GDM1 (cell line): ENCODE data around the gene FAM83D.

Experiments
- DNase-seq: peaks from one replicate; lab custom pipeline; 2025; lab: John Stamatoyannopoulos, UW

The FAM83D gene, protein sequence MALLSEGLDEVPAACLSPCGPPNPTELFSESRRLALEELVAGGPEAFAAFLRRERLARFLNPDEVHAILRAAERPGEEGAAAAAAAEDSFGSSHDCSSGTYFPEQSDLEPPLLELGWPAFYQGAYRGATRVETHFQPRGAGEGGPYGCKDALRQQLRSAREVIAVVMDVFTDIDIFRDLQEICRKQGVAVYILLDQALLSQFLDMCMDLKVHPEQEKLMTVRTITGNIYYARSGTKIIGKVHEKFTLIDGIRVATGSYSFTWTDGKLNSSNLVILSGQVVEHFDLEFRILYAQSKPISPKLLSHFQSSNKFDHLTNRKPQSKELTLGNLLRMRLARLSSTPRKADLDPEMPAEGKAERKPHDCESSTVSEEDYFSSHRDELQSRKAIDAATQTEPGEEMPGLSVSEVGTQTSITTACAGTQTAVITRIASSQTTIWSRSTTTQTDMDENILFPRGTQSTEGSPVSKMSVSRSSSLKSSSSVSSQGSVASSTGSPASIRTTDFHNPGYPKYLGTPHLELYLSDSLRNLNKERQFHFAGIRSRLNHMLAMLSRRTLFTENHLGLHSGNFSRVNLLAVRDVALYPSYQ

DNA sequence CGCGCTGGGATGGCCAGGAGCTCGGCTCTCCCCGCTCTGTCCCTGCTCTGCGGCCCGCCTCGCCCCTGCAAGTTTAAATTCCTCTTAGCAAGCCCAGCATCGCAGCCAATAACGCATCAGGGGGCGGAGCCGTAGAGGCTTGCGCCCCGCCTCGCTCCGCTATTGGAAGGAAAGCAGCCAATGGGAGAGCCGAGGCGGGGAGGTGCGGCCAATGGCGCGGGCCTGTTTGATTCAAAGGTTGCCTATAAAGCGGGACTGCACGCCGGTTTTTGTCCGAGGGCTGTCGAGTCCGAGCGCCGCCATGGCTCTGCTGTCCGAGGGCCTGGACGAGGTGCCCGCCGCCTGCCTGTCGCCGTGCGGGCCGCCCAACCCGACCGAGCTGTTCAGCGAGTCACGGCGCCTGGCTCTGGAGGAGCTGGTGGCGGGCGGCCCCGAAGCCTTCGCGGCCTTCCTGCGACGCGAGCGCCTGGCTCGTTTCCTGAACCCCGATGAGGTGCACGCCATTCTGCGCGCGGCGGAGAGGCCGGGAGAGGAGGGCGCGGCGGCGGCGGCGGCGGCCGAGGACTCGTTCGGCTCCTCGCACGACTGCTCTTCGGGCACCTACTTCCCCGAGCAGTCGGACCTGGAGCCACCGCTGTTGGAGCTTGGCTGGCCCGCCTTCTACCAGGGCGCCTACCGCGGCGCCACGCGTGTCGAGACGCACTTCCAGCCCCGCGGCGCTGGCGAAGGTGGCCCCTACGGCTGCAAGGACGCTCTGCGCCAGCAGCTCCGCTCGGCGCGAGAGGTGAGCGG is at the start of gene FAM83D:
FAM83D (plus strand) TSS at position 276 of the 792 bp plus-strand sequence; CDS start at position 302, 26 bp downstream.
- peak; percentile 98 for DNase-seq

- no peak for DNase-seq
These were observed 48.7 kb upstream of the FAM83D start for GRCh38 chr20:38877483-38877882.

- peak; percentile 9 for DNase-seq
These were observed 47.4 kb upstream of the FAM83D start for GRCh38 chr20:38878866-38879265.

- no peak for DNase-seq
These were observed 45.1 kb upstream of the FAM83D start for GRCh38 chr20:38880952-38881735.

- DNase-seq: no peak
These were observed 44.3 kb upstream of the FAM83D start for GRCh38 chr20:38881806-38882440.

DNA sequence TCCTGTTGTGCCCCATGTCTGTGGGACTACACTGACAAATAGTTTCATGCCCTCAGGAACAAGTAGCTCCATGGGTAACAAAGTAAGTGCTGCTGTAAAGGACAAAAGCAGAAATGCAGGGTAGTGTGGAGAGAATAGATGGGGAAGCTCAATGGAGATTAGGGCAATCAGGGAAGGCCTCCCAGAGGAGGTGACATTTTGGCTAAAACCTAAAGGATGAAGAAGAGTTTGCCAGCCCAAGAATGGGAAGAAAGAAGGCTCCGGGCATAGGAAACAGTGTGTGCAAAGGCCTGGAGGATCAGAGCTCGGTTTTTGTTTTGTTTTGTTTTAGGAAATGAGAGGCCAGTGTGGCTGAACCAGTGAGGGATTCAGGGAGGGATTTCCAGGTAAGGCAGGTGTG is 43.6 kb upstream of the FAM83D start:
- no peak for DNase-seq

- DNase-seq: no peak
These were observed 42.9 kb upstream of the FAM83D start for GRCh38 chr20:38883081-38883980.

DNA sequence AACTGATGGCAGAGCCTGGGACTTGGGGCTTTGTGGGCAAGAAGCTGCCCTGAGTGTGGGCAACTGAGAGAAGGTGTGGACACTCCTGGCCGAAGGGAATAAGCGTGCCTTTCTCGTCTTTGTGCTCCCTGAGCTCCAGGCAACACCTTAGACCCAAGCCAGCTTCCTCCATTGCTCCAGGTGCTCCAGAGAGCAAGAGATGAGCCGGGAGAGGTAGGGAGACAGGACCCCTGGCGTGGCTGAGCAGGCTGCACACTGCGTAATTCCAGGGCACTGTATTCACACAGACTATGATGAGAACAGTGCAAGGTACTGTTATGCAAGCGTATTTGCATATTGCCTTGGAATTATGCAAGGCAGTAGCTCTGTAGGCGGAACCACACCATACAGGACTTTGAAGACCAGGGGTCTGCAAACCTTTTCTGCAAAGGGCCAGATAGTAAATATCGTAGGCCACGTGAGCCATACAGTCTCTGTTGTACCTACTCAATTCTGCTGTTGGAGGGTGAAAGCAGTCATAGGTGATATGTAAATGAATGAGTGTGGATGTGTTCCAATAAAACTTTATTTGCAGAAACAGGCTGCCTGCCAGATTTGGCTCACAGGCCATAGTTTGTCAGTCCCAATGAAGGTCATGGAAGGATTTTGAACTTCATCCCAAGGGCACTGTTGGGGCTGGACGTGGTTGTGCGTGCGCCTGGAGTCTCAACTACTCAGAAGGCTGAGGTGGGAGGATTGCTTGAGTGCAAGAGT is 42.1 kb upstream of the FAM83D start:
- DNase-seq: no peak

- no peak for DNase-seq
These were observed 40.9 kb upstream of the FAM83D start for GRCh38 chr20:38885357-38885756.

DNA sequence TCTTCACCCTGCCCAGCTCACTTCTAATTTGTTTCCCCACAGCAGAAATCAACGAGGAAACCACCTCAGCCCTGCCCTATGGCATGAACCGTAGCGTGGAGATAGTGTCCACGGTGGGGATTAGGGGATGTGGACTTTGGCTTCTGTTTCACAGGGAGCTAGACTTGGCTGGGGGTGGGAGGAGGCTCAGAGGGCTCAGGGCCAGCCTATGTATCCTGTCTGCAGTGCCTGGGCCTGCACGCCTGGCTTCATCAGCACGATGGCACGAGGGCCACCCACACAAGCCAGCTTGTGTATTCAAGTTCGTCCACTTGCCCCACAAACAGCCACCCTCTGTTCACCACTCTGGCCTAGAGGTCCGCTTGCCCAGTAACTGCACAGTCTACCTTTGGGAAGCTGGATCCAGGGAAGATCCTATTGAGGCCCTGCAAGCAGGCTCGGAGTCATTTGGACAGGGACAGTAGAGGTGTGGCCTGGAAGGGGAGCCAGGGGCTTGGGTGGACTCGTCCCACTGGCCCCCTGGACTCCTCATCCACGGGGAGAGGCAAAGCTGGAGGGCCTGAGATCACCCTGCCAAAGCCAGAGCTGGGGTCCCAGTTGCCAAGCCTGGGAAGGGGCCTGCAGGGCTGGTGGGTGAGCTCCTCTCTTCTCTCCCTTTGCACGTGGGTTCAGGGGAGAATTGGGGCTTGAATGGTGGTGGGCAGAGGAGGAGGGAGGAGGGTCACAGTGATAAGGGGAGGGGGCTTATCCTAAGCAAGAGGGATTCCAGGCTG is 38.0 kb upstream of the FAM83D start:
- DNase-seq: no peak

GRCh38 chr20:38889050-38889449 is 37.2 kb upstream of the FAM83D start:
- DNase-seq: no peak

DNA sequence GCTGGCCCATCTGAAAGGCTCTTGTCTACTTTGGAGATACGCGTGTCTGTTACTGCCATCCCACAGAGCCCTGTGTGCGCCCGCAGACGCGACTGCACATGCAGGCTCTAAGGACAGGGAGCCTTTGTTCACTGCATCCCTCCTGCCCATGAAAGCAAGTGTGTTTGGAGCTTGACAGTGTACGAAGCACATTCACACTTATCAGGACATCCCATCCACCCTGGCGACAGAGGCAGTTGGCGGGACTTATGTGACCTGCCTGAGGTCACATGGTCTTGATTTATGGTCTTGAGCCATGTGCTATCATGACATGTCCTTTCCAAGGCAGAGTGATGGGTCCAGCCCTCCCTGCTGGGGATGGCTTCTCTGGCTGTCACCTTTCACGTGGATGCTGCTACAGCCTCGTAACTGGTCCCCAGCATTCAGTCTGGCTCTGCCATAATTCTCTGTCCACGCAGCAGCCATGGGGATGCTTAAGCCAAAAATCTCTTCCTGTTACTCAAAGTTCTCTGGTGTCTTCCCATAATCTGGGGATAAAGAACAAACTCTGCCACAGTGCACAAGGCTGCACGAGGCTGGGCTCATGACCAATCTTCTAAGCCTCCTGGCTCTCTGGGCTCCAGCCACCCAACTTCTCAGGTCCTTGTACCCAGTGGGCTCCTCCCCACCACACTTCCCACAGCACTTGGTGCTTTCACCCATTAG is 36.3 kb upstream of the FAM83D start:
- DNase-seq: no peak

DNA sequence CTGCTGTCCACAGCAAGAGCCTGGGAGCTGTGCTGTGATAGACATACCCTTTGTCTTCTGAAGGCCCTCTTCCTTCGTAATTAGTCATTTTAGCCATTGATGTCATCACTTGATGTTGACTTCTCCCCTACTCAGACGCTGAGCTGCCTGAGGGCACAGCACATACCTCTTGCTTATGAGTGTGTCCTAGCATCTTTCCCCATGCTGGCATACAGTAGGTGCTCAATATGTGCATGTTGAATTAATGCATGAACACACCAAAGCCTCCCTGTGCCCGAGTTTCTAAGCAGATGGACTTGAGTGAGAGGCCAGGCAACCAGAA is 35.8 kb upstream of the FAM83D start:
- DNase-seq: no peak

DNA sequence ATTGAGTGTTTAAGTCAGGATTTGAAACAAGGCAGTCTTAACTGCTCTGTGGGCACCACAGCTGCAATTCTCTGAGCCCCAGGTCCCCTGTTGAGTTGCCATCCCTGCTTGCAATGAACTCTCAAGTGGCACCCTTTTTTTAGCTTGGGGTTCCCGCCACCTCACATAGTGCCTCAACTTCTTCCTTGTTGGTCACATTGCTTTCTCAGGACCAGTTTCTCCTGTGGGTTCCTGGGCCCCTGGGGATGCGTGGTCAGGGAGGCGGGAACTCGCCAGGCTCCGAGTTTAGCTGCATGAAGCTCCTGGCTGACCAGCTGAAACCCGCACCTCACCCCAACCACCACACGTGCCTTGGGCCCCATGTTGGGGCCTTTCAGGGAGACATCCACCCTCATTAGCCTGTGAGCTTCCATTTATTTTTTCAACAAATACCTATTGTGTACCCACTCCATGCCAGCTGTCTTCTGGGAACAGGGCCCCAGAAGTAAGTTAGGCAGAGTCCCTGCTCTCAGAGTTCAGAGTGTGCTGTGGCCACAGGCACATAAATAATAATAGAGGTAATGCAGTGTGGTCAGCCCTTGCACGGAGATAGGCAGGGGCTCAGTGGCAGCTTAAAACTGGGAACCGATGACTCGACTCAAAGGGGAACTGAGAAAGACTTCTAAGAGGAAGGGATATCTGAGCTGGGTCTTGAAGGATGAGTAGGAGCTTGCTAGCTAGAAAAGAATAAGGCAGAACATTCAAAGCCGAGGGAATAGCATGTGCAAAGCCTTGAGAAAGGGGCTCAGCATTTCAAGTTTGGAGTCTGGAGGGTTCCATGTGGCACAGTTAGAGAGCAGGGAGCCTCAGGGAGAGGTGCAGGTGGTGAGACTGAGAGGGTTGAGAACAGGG is 33.9 kb upstream of the FAM83D start:
- peak; percentile 9 for DNase-seq

GRCh38 chr20:38893056-38893564 is 33.1 kb upstream of the FAM83D start:
- DNase-seq: no peak

- DNase-seq: peak; percentile 59
These were observed 32.6 kb upstream of the FAM83D start for GRCh38 chr20:38893565-38894090.
